Naive thymus-derived CD4-positive, alpha-beta T cell (primary cell): Measurements from ENCODE around the gene ATP8A2. TPM values are rescaled to one million over a fixed set of nuclear protein-coding genes. Genes with fewer than 3 reads are reported as not detected.
"Not testable (repeated sequence)": the region's sequence is repeated elsewhere in the genome, so short reads cannot be mapped to it uniquely, and the experiment has no call there.

ENCODE experiments used
- ATAC-seq: fragments of 150-1000 bp; cut with Tn5 transposase; 2 replicates; pipeline ENCODE4 v1.10.0; 2021; ENCODE audit warnings: mild to moderate bottlenecking, moderate library complexity
- CTCF ChIA-PET: fragments of 350-600 bp; sonication (Branson Sonifier 250); formaldehyde crosslinking; loops from one replicate; lab custom pipeline; 2021; ENCODE audit warnings: antibody characterized with exemption; lab: Charles Lee
- POLR2A ChIA-PET: fragments of 350-600 bp; sonication (Branson Sonifier 250); formaldehyde crosslinking; loops from one replicate; lab custom pipeline; 2021; ENCODE audit warnings: antibody characterized with exemption, inconsistent platforms; lab: Charles Lee
- DNase-seq, 9 donors: peaks; one replicate each; pipeline versions ENCODE4 v3.0.0 to v3.0.0-alpha.2; 2020 to 2022; ENCODE audit warnings: mixed read lengths in 1 of 9
- H3K27ac ChIP-seq: one replicate; pipeline ENCODE4 v1.7.0; 2013; ENCODE audit warnings: mild to moderate bottlenecking, low read depth, low read length, moderate library complexity
- H3K27me3 ChIP-seq, 2 donors: one replicate each; pipeline ENCODE4 v1.7.0; 2013; ENCODE audit warnings: low read length in 2 of 2, mild to moderate bottlenecking in 2 of 2, moderate library complexity in 2 of 2; ENCODE audit not compliant: control insufficient read depth in 2 of 2, insufficient read depth in 2 of 2
- H3K36me3 ChIP-seq, 3 experiments: 1 replicate in 2 of 3; 2 replicates in 1 of 3; pipeline ENCODE4 v1.7.0; 2013; ENCODE audit warnings: low read length in 3 of 3, mild to moderate bottlenecking in 3 of 3, moderate library complexity in 1 of 3; ENCODE audit not compliant: insufficient read depth in 3 of 3, control insufficient read depth in 2 of 3
- H3K4me1 ChIP-seq, 2 donors: one replicate each; pipeline ENCODE4 v1.7.0; 2013; ENCODE audit warnings: low read length in 2 of 2, mild to moderate bottlenecking in 2 of 2, moderate library complexity in 1 of 2; ENCODE audit not compliant: control insufficient read depth in 2 of 2, insufficient read depth in 2 of 2
- H3K4me3 ChIP-seq: 2 replicates; pipeline ENCODE4 v1.7.0; 2013; ENCODE audit warnings: mild to moderate bottlenecking, low read length
- H3K9me3 ChIP-seq, 3 experiments: 1 replicate in 2 of 3; 2 replicates in 1 of 3; pipeline ENCODE4 v1.7.0; 2013; ENCODE audit warnings: low read length in 3 of 3; ENCODE audit not compliant: control insufficient read depth in 2 of 3
- H3K27ac Mint-ChIP-seq, 9 donors: one replicate each; pipeline ENCODE4 v1.8.0; 2020 to 2022; ENCODE audit warnings: mixed read lengths in 9 of 9, mild to moderate bottlenecking in 8 of 9, moderate library complexity in 5 of 9, inconsistent platforms in 2 of 9
- H3K27me3 Mint-ChIP-seq, 5 donors: one replicate each; pipeline ENCODE4 v1.8.0; 2021 to 2022; ENCODE audit warnings: mixed read lengths in 5 of 5, mild to moderate bottlenecking in 1 of 5
- H3K36me3 Mint-ChIP-seq, 5 donors: one replicate each; pipeline ENCODE4 v1.8.0; 2020 to 2022; ENCODE audit warnings: mixed read lengths in 5 of 5, mild to moderate bottlenecking in 3 of 5, inconsistent platforms in 1 of 5
- H3K4me1 Mint-ChIP-seq, 7 donors: one replicate each; pipeline ENCODE4 v1.8.0; 2020 to 2022; ENCODE audit warnings: mixed read lengths in 7 of 7, mild to moderate bottlenecking in 3 of 7, inconsistent platforms in 1 of 7
- H3K4me3 Mint-ChIP-seq, 10 donors: one replicate each; pipeline ENCODE4 v1.8.0; 2020 to 2022; ENCODE audit warnings: mild to moderate bottlenecking in 10 of 10, mixed read lengths in 10 of 10, moderate library complexity in 6 of 10, inconsistent platforms in 2 of 10
- H3K9me3 Mint-ChIP-seq, 11 donors: one replicate each; pipeline ENCODE4 v1.8.0; 2020 to 2022; ENCODE audit warnings: mixed read lengths in 11 of 11, mild to moderate bottlenecking in 4 of 11, inconsistent platforms in 1 of 11, moderate library complexity in 1 of 11
- intact Hi-C, 2 donors: fragments of 100-400 bp; cut with micrococcal nuclease; formaldehyde crosslinking; loops; one replicate each; pipeline ENCODE4 v1.15.1; 2023
- polyA plus RNA-seq, 2 donors: library from polyadenylated mRNA; unstranded; fragments of 300-500 nt; fragmentation: Illumina TruSeq; gene quantifications; one replicate each; pipeline ENCODE4 v1.2.3, GENCODE V29; 2021
- total RNA-seq, 6 experiments: library from RNA in 5 of 6; stranded (reverse) in 5 of 6; gene quantifications; 1 replicate in 5 of 6; 2 replicates in 1 of 6; pipeline ENCODE4 v1.2.3 and lab custom pipeline; 2021 to 2026

Gene ATP8A2
- total and polyA plus RNA-seq, 7 experiments from 2014 or later: 0.56 to 2.4 (median 1.2) TPM

DNA sequence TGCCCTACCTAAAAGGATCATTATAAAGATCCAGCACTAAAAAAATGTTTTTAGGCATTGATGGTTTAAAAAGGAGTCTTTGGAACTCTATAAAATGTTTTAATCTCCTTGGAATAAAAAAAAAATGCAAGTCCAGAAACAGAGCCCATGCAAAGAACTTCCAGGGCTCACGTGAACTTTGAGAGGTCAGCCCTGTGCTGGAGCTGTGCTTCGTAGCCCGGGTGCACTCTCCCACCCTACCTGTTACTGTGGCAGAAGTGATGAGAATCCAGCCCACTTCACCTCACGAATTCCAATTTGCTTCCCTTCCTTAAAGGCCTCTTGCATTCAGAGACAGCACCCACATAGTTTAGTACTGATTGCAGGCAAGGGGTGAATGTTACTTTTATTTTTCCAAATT is 412.3 kb downstream of the ATP8A2 start:
- CTCF ChIA-PET: no interaction called here
- intact Hi-C loops: no loop called here
- no peak overlapping the region for H3K27ac ChIP-seq
- H3K4me1 Mint-ChIP-seq: peaks cover 0 to 4% (median 0%) of the 10 kb centered on the region in 7 donors
- H3K27me3 Mint-ChIP-seq: peaks cover 0 to 5% (median 0%) of the 10 kb centered on the region in 5 donors
- no peak overlapping the region for H3K4me3 Mint-ChIP-seq
- H3K4me3 ChIP-seq: no peak overlapping the region
- DNase-seq (no peak), ATAC-seq (no peak)
- no peaks in the 10 kb centered on the region for H3K9me3 Mint-ChIP-seq
- H3K27ac Mint-ChIP-seq: no peak overlapping the region
- H3K36me3 ChIP-seq: no peaks in the 10 kb centered on the region
- no peaks in the 10 kb centered on the region for H3K4me1 ChIP-seq
- POLR2A ChIA-PET: no interaction called here
- H3K9me3 ChIP-seq: no peaks in the 10 kb centered on the region
- H3K36me3 Mint-ChIP-seq: no peaks in the 10 kb centered on the region
- no peaks in the 10 kb centered on the region for H3K27me3 ChIP-seq

- H3K9me3 Mint-ChIP-seq, POLR2A ChIA-PET, H3K27me3 ChIP-seq, H3K4me3 ChIP-seq, H3K36me3 Mint-ChIP-seq, H3K4me3 Mint-ChIP-seq, ATAC-seq, H3K36me3 ChIP-seq, H3K27ac ChIP-seq, H3K27ac Mint-ChIP-seq, H3K9me3 ChIP-seq, H3K4me1 Mint-ChIP-seq, DNase-seq, CTCF ChIA-PET, H3K27me3 Mint-ChIP-seq, H3K4me1 ChIP-seq, intact Hi-C loops: not testable (repeated sequence)
Observed at GRCh38 chr13:25790137-25790536, 418.4 kb downstream of the ATP8A2 start.

- ChIA-PET CTCF (no interaction called here), POLR2A (no interaction called here)
- no peaks in the 10 kb centered on the region for H3K9me3 ChIP-seq
- Mint-ChIP-seq H3K36me3 (no peaks in the 10 kb centered on the region), H3K27ac (no peak overlapping the region), H3K27me3 (peaks cover 0 to 3% (median 0%) of the 10 kb centered on the region in 5 donors), H3K9me3 (peaks cover 0 to 5% (median 0%) of the 10 kb centered on the region in 11 donors), H3K4me1 (no peaks in the 10 kb centered on the region), H3K4me3 (no peak overlapping the region)
- intact Hi-C loops: no loop called here
- H3K4me1 ChIP-seq: no peaks in the 10 kb centered on the region
- no peaks in the 10 kb centered on the region for H3K27me3 ChIP-seq
- H3K36me3 ChIP-seq: no peaks in the 10 kb centered on the region
- DNase-seq (no peak), ATAC-seq (no peak)
- H3K27ac ChIP-seq: no peak overlapping the region
- no peak overlapping the region for H3K4me3 ChIP-seq
Observed at GRCh38 chr13:25795277-25795676, 423.5 kb downstream of the ATP8A2 start.

DNA sequence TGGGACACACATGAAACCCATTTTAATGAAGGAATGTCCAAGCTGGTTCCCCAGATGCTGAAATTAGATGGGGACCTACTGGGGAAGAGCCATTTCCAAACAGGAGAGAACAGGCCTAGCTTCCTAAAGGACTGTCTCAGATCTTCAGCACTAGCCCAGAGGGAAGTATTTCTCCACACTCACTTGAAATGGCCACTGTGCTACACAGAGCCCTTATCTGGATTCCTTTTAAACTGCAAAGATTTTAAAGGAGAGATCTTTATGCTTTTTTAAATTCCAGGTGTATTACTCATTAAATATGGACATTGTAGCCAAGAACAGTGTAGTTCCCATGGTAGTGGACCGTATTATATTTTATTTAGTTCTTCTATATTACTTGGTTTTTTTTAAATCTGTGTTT is 424.7 kb downstream of the ATP8A2 start:
- Histone ChIP-seq H3K9me3 (no peaks in the 10 kb centered on the region), H3K27me3 (no peaks in the 10 kb centered on the region), H3K4me3 (no peak overlapping the region), H3K4me1 (no peaks in the 10 kb centered on the region), H3K36me3 (no peaks in the 10 kb centered on the region), H3K27ac (no peak overlapping the region)
- CTCF ChIA-PET: no interaction called here
- DNase-seq: no peak
- no peak overlapping the region for H3K27ac Mint-ChIP-seq
- peaks cover 0 to 6% (median 0%) of the 10 kb centered on the region in 11 donors for H3K9me3 Mint-ChIP-seq
- peaks cover 0 to 2% (median 0%) of the 10 kb centered on the region in 5 donors for H3K36me3 Mint-ChIP-seq
- intact Hi-C loops: no loop called here
- H3K4me1 Mint-ChIP-seq: no peaks in the 10 kb centered on the region
- POLR2A ChIA-PET: no interaction called here
- no peak for ATAC-seq
- no peak overlapping the region for H3K4me3 Mint-ChIP-seq
- peaks cover 0 to 4% (median 0%) of the 10 kb centered on the region in 5 donors for H3K27me3 Mint-ChIP-seq

- no peak overlapping the region for H3K4me3 ChIP-seq
- no peak overlapping the region for H3K27ac Mint-ChIP-seq
- no peak overlapping the region for H3K4me3 Mint-ChIP-seq
- no peaks in the 10 kb centered on the region for H3K9me3 ChIP-seq
- H3K9me3 Mint-ChIP-seq: peaks cover 0 to 17% (median 0%) of the 10 kb centered on the region in 11 donors
- ChIA-PET POLR2A (no interaction called here), CTCF (no interaction called here)
- peaks cover 0 to 10% (median 4%) of the 10 kb centered on the region in 5 donors for H3K27me3 Mint-ChIP-seq
- no peak for ATAC-seq
- H3K27ac ChIP-seq: no peak overlapping the region
- no peaks in the 10 kb centered on the region for H3K27me3 ChIP-seq
- peaks cover 0 to 13% (median 0%) of the 10 kb centered on the region in 5 donors for H3K36me3 Mint-ChIP-seq
- DNase-seq: no peak
- no peaks in the 10 kb centered on the region for H3K36me3 ChIP-seq
- H3K4me1 Mint-ChIP-seq: no peaks in the 10 kb centered on the region
- no peaks in the 10 kb centered on the region for H3K4me1 ChIP-seq
- intact Hi-C loops: no loop called here
Observed at GRCh38 chr13:25798998-25799397, 427.2 kb downstream of the ATP8A2 start.

- ChIA-PET POLR2A (no interaction called here), CTCF (no interaction called here)
- no peak overlapping the region for H3K27ac ChIP-seq
- Mint-ChIP-seq H3K4me3 (no peak overlapping the region), H3K36me3 (peaks cover 0 to 21% (median 0%) of the 10 kb centered on the region in 5 donors), H3K27me3 (peaks cover 0 to 11% (median 4%) of the 10 kb centered on the region in 5 donors), H3K9me3 (peaks cover 0 to 21% (median 0%) of the 10 kb centered on the region in 11 donors), H3K27ac (no peak overlapping the region), H3K4me1 (peaks cover 0 to 3% (median 0%) of the 10 kb centered on the region in 7 donors)
- H3K9me3 ChIP-seq: no peaks in the 10 kb centered on the region
- DNase-seq (no peak), ATAC-seq (no peak)
- H3K4me3 ChIP-seq: no peak overlapping the region
- H3K27me3 ChIP-seq: no peaks in the 10 kb centered on the region
- intact Hi-C loops: no loop called here
- H3K36me3 ChIP-seq: no peaks in the 10 kb centered on the region
- no peaks in the 10 kb centered on the region for H3K4me1 ChIP-seq
Observed at GRCh38 chr13:25800523-25800922, 428.7 kb downstream of the ATP8A2 start.

GRCh38 chr13:25802579-25802978 is 430.8 kb downstream of the ATP8A2 start:
- no peak for ATAC-seq

More at GRCh38 chr13:25802579-25802978, 430.8 kb downstream of the ATP8A2 start:
- ChIA-PET CTCF (no interaction called here), POLR2A (no interaction called here)
- H3K9me3 ChIP-seq: no peaks in the 10 kb centered on the region
- H3K4me1 ChIP-seq: no peaks in the 10 kb centered on the region
- intact Hi-C loops: no loop called here
- peaks cover 0 to 29% (median 0%) of the 10 kb centered on the region in 5 donors for H3K36me3 Mint-ChIP-seq
- H3K27ac ChIP-seq: no peak overlapping the region
- peaks cover 0 to 36% (median 0%) of the 10 kb centered on the region in 11 donors for H3K9me3 Mint-ChIP-seq
- H3K27me3 ChIP-seq: no peaks in the 10 kb centered on the region
- peaks cover 0 to 11% (median 4%) of the 10 kb centered on the region in 5 donors for H3K27me3 Mint-ChIP-seq
- no peaks in the 10 kb centered on the region for H3K36me3 ChIP-seq
- H3K4me3 Mint-ChIP-seq: no peak overlapping the region
- DNase-seq: no peak
- H3K4me3 ChIP-seq: no peak overlapping the region
- H3K4me1 Mint-ChIP-seq: peaks cover 0 to 19% (median 0%) of the 10 kb centered on the region in 7 donors
- H3K27ac Mint-ChIP-seq: no peak overlapping the region
